ENCODE data around the gene FGF8.
"Not testable (repeated sequence)": the region's sequence is repeated elsewhere in the genome, so short reads cannot be mapped to it uniquely, and the experiment has no call there.

The FGF8 gene

DNA sequence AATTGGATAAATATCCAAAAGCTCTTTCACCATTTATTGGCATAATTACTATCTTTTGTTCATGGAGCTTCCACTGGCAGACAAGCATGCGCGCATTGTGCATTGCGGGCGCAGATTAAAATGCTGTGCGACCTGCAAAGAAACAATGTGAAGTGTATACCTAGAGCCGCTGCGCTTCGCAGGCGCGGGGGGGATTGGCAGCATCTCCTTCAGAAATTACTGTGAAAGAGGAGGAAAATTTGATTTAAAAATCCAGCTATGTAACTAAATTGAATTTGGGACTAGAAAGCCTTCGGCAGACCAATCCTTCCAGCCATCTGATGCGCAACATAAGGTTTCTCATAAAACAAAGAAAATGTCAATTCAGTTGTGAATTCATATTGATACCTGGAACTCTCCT is 17.6 kb upstream of the FGF8 start:
- TF ChIP-seq, protein P1, sequence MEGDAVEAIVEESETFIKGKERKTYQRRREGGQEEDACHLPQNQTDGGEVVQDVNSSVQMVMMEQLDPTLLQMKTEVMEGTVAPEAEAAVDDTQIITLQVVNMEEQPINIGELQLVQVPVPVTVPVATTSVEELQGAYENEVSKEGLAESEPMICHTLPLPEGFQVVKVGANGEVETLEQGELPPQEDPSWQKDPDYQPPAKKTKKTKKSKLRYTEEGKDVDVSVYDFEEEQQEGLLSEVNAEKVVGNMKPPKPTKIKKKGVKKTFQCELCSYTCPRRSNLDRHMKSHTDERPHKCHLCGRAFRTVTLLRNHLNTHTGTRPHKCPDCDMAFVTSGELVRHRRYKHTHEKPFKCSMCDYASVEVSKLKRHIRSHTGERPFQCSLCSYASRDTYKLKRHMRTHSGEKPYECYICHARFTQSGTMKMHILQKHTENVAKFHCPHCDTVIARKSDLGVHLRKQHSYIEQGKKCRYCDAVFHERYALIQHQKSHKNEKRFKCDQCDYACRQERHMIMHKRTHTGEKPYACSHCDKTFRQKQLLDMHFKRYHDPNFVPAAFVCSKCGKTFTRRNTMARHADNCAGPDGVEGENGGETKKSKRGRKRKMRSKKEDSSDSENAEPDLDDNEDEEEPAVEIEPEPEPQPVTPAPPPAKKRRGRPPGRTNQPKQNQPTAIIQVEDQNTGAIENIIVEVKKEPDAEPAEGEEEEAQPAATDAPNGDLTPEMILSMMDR (IDR thresholded peaks at IDR 0.05), result no peak
- Histone ChIP-seq H3K27ac (no peak overlapping the region), H3K4me3 (no peak overlapping the region)
- DNase-seq (ENCODE audit: low spot score), result no peak

DNA sequence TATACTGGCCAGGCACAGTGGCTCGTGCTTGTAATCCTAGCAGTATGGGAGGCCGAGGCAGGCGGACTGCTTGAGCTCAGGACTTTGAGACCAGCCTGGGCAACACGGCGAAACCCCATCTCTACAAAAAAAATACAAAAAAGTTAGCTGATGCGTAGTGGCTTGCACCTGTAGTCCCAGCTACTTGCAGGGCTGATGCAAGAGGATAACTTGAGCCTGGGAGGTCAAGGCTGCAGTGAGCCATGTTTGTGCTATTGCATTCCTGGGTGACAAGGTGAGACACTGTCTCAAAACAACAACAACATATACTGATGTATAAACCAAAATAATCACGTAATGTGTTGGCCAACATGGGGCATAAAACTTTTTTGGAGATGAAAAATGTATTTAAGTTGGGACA is 13.8 kb upstream of the FGF8 start:
- TF ChIP-seq, protein P1 (IDR thresholded peaks at IDR 0.05), result no peak
- DNase-seq (ENCODE audit: low spot score), result no peak
- Histone ChIP-seq H3K4me3 (no peak overlapping the region), H3K27ac (no peak overlapping the region)

DNA sequence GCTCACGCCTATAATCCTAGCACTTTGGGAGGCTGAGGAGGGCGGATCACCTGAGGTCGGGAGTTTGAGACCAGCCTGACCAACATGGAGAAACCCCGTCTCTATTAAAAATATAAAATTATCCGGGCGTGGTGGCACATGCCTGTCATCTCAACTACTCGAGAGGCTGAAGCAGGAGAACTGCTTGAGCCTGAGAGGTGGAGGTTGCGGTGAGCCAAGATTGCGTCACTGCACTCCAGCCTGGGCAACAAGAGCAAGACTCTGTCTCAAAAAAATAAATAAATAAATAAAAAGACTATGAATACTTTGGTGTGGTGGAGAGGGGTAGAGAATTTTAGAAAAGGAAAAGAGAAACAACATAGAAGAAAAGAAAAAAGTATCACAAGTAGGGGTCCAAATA is 13.3 kb upstream of the FGF8 start:
- not testable (repeated sequence) for DNase-seq (ENCODE audit: low spot score); H3K4me3 ChIP-seq; H3K27ac ChIP-seq

DNA sequence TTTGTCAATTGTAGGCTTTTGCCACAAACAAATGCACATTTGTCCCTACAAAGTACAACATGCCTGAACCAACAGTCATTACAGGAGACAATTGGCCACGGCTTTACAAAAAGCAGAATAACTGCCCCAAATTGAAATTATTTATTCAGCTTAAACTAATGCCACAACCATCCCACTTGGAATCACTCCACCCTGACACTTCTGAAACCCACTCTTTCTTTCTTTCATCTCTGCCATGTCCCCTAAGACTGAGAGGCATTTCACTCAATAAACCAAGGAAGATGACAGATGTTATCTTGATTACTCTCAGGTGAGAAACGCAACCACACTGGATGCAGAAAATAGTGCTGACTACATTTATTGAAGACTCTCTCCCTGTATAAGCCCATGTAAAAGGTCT is 9.9 kb upstream of the FGF8 start:
- no peak for DNase-seq (ENCODE audit: low spot score)

DNA sequence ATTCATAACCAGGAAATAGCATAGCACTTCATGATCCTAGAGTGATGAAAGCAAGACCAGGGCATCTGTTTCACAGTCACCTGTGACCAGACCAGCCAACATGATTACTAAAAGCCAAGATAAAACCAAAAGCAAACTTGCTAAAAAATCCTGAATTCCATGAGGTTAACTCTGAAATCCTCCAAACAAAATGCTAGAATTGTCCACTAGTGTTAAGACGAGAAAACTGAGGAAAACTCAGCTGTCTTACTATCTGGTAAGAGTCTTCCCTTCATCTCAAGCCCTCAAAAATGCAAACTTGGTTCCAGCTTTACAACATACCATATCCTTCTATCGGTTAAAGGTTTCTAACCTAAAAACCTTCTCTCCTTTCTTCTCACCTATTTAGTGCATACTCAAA is 8.6 kb upstream of the FGF8 start:
- TF ChIP-seq, protein P1 (IDR thresholded peaks at IDR 0.05), result no peak
- no peak for DNase-seq (ENCODE audit: low spot score)
- no peak overlapping the region for H3K4me3 ChIP-seq
- H3K27ac ChIP-seq, result no peak overlapping the region

More for the DNA sequence above, 9.9 kb upstream of the FGF8 start:
- Histone ChIP-seq H3K27ac (no peak overlapping the region), H3K4me3 (no peak overlapping the region)
- TF ChIP-seq, protein P1 (IDR thresholded peaks at IDR 0.05), result no peak

DNA sequence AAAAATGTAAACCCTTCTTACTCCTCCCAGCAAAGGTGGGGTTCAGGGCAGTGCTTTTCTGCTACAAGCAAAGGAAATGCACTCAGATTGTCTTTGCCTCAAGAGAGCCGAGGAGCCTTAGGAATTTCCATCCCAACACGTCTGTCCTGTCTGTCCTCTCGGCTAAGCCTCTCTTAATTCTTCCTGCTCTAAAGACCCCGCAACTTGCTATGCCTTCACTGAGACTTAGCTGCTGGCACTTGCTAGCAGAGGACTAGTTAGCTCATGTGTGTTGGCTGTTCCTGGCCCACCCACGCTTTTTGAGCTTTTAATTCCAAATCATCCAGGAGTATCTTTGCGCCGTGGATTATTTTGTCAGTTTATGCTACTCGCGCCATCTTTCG is 7.8 kb upstream of the FGF8 start:
- TF ChIP-seq, protein P1 (IDR thresholded peaks at IDR 0.05), result no peak
- no peak for DNase-seq (ENCODE audit: low spot score)
- Histone ChIP-seq H3K27ac (peak overlapping the region in 1 of 2 donors; percentile 33), H3K4me3 (peak overlapping the region; percentile 75)

DNA sequence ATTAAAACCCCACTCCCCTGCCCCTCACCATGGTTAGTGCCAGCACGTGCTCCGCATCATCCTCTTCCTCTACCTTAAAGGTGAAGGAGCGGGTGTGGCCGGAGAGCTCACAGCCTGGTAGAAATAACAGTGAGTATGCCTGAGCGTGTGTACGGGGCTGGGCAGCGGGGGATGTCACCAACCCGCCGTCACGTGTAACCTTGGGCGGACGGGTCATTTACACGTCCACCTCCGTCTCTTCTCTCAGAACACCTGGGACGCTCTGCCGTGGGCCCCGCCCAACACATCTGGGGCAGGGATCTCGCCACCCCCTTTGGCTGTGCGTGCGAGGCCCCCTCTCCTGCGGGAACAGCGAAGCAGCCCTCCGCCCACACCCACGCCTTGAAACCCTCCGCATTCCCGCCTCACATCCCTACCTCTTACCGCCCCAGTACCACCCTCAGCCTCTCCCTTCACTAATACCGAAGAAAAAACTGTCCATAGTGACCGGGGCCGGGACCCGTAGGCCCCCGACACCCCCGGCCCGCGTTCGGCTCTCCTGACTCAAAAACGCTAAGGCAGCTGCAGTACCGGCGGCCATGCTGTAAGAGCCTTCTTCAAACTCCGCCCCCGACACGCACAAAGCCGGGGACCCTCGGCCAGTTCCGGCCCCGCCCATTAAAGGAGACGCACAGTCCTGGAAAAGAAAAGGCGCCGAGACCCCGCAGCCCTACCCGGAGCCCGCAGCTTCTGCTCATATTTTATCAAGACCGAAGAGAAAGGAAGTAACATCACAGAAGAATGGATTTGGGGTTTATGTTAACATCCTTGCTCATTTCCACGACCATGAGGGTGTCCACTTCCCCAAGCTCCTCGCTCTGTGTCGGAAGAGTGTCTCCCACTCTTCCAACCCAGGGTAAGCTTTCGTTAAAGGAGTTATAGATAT is 7.2 kb upstream of the FGF8 start, which contains the start of gene NPM3:
Gene NPM3, minus strand, starts transcription at position 636 of the 925 bp plus-strand sequence. Its CDS starts 56 bp downstream, at position 580.
- TF ChIP-seq, protein P1 (IDR thresholded peaks at IDR 0.05), result no peak
- peak within 1 kb of the TSS in 1 of 2 donors; percentile 33 for H3K27ac ChIP-seq
- peak; percentile 84 for DNase-seq (ENCODE audit: low spot score)
- peak within 1 kb of the TSS; percentile 75 for H3K4me3 ChIP-seq

Measured in coronary artery (tissue), 2 donors.